Astrocyte (in vitro differentiated cells and primary cell): ENCODE measurements around the gene SAMD4A. TPM values are rescaled to one million over a fixed set of nuclear protein-coding genes. Genes with fewer than 3 reads are reported as not detected.

Source experiments
- DNase-seq: peaks from one replicate; pipeline ENCODE4 v3.0.0-alpha.2; 2010; ENCODE audit warnings: low read depth
- FAIRE-seq: peaks from 2 replicates; lab custom pipeline; 2011; peaks lifted over from hg19 to GRCh38; lab: Jason Lieb, UNC
- H2AFZ ChIP-seq: 2 replicates; pipeline ENCODE4 v1.6.0; 2012; ENCODE audit warnings: low read depth, low read length, inconsistent platforms
- H3K27ac ChIP-seq: 2 replicates; pipeline ENCODE4 v1.5.1; 2011; ENCODE audit warnings: low read depth, low read length, inconsistent platforms
- H3K27me3 ChIP-seq: 2 replicates; pipeline ENCODE4 v1.6.0; 2011; ENCODE audit warnings: low read length, inconsistent platforms; ENCODE audit not compliant: insufficient read depth
- H3K36me3 ChIP-seq: 2 replicates; pipeline ENCODE4 v1.5.1; 2011; ENCODE audit warnings: low read length, inconsistent platforms; ENCODE audit not compliant: insufficient read depth
- H3K4me1 ChIP-seq: 2 replicates; pipeline ENCODE4 v1.5.1; 2011; ENCODE audit warnings: low read length, inconsistent platforms; ENCODE audit not compliant: insufficient read depth
- H3K4me2 ChIP-seq: 2 replicates; pipeline ENCODE4 v1.6.0; 2012; ENCODE audit warnings: low read length, inconsistent platforms
- H3K4me3 ChIP-seq: 2 replicates; pipeline ENCODE4 v1.5.1; 2011; ENCODE audit warnings: low read depth, mild to moderate bottlenecking, low read length, inconsistent platforms; ENCODE audit not compliant: insufficient read depth
- H3K79me2 ChIP-seq: 2 replicates; pipeline ENCODE4 v1.6.0; 2012; ENCODE audit warnings: mild to moderate bottlenecking, low read length, inconsistent platforms; ENCODE audit not compliant: insufficient read depth
- H3K9ac ChIP-seq: 2 replicates; pipeline ENCODE4 v1.6.0; 2012; ENCODE audit warnings: mild to moderate bottlenecking, low read length, inconsistent platforms
- H3K9me3 ChIP-seq: 2 replicates; pipeline ENCODE4 v1.5.1; 2012; ENCODE audit warnings: low read depth, mild to moderate bottlenecking, low read length, inconsistent platforms; ENCODE audit not compliant: insufficient read depth
- H4K20me1 ChIP-seq: 2 replicates; pipeline ENCODE4 v1.6.0; 2012; ENCODE audit warnings: low read length, inconsistent platforms; ENCODE audit not compliant: insufficient read depth
- H3K27ac Mint-ChIP-seq: one replicate; pipeline ENCODE4 v1.8.0; 2021; ENCODE audit warnings: mild to moderate bottlenecking, mixed read lengths; ENCODE audit not compliant: unreplicated experiment
- H3K27me3 Mint-ChIP-seq: one replicate; pipeline ENCODE4 v1.8.0; 2021; ENCODE audit warnings: low read depth, mixed read lengths; ENCODE audit not compliant: unreplicated experiment
- H3K36me3 Mint-ChIP-seq: one replicate; pipeline ENCODE4 v1.8.0; 2021; ENCODE audit warnings: low read depth, mixed read lengths; ENCODE audit not compliant: unreplicated experiment
- H3K4me1 Mint-ChIP-seq: one replicate; pipeline ENCODE4 v1.8.0; 2021; ENCODE audit warnings: low read depth, mixed read lengths; ENCODE audit not compliant: unreplicated experiment
- H3K4me3 Mint-ChIP-seq: one replicate; pipeline ENCODE4 v1.8.0; 2021; ENCODE audit warnings: mild to moderate bottlenecking, moderate library complexity, mixed read lengths; ENCODE audit not compliant: unreplicated experiment
- H3K9me3 Mint-ChIP-seq: one replicate; pipeline ENCODE4 v1.8.0; 2021; ENCODE audit warnings: mild to moderate bottlenecking, mixed read lengths; ENCODE audit not compliant: unreplicated experiment
- EZH2 ChIP-seq: IDR thresholded peaks from 2 replicates; pipeline ENCODE4 v1.6.1; 2012; ENCODE audit warnings: mild to moderate bottlenecking, low read length, inconsistent platforms; ENCODE audit not compliant: insufficient read depth
- total RNA-seq: library from RNA; stranded (reverse); gene quantifications from 2 replicates; pipeline ENCODE4 v1.2.1, GENCODE V29; 2021
- TF ChIP-seq, protein P1 (sequence below): IDR thresholded peaks from 2 replicates; pipeline ENCODE4 v1.5.1; 2011; ENCODE audit warnings: low read depth, mild to moderate bottlenecking, inconsistent platforms, low read length, moderate library complexity; ENCODE audit not compliant: insufficient read depth

Gene SAMD4A
- total RNA-seq, 1 donor from 2014 or later: 68.2 TPM

DNA sequence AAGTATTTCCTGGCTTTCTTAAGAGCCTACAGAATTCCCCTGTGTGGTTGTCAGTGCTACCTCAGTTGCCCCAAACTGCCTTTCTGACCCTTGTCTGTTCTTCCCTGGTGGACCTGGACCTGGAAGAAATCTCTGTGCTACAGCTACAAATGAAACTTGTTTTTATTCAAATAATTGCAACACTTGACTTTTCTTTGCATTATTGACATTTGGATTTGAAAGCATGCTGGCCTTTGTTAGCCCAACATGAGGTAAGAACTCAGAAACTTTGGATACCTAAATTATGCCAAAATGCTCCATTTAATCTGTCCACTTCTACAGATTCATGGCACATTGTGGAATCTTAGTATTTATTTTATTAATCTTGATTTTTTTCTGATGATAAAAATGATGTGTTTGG is 142.9 kb downstream of the SAMD4A start:
- Histone ChIP-seq H2AFZ (no peak overlapping the region), H3K79me2 (peaks cover 18% of the 10 kb centered on the region), H3K4me1 (peaks cover 7% of the 10 kb centered on the region), H3K4me3 (no peak overlapping the region), H3K27me3 (no peaks in the 10 kb centered on the region), H3K4me2 (no peak overlapping the region), H3K27ac (no peak overlapping the region), H4K20me1 (peaks cover 40% of the 10 kb centered on the region), H3K9ac (no peak overlapping the region), H3K36me3 (no peaks in the 10 kb centered on the region), H3K9me3 (no peaks in the 10 kb centered on the region)
- no peak overlapping the region for H3K4me3 Mint-ChIP-seq
- H3K27me3 Mint-ChIP-seq: no peaks in the 10 kb centered on the region
- peaks cover 19% of the 10 kb centered on the region for H3K4me1 Mint-ChIP-seq
- no peak for TF ChIP-seq EZH2
- TF ChIP-seq, protein P1, sequence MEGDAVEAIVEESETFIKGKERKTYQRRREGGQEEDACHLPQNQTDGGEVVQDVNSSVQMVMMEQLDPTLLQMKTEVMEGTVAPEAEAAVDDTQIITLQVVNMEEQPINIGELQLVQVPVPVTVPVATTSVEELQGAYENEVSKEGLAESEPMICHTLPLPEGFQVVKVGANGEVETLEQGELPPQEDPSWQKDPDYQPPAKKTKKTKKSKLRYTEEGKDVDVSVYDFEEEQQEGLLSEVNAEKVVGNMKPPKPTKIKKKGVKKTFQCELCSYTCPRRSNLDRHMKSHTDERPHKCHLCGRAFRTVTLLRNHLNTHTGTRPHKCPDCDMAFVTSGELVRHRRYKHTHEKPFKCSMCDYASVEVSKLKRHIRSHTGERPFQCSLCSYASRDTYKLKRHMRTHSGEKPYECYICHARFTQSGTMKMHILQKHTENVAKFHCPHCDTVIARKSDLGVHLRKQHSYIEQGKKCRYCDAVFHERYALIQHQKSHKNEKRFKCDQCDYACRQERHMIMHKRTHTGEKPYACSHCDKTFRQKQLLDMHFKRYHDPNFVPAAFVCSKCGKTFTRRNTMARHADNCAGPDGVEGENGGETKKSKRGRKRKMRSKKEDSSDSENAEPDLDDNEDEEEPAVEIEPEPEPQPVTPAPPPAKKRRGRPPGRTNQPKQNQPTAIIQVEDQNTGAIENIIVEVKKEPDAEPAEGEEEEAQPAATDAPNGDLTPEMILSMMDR: no peak
- no peak overlapping the region for H3K27ac Mint-ChIP-seq
- H3K36me3 Mint-ChIP-seq: peaks cover 2% of the 10 kb centered on the region
- no peaks in the 10 kb centered on the region for H3K9me3 Mint-ChIP-seq
- DNase-seq (no peak), FAIRE-seq (no peak)

DNA sequence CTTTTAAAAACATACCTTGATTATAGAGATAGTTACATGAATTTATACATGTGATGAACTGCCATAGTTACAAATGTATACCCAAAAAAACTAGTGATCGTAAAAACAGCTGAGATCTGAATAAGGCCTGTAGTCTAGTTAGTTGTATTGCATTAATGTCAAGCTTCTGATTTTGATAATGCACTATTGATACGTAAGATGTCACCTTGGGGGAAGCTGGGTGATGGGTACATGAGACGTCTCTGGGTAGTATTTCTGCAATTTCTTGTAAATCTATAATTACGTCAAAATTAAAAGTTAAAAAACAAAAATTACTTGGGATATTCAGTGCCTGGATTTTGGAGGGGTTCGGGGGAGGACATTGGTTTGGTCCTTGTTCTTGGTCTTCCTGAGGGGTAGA is 144.4 kb downstream of the SAMD4A start:
- Histone ChIP-seq H3K27ac (no peak overlapping the region), H3K4me1 (peaks cover 7% of the 10 kb centered on the region), H3K9me3 (no peaks in the 10 kb centered on the region), H3K4me2 (no peak overlapping the region), H3K79me2 (peaks cover 18% of the 10 kb centered on the region), H2AFZ (no peak overlapping the region), H3K4me3 (no peak overlapping the region), H3K36me3 (no peaks in the 10 kb centered on the region), H3K9ac (no peak overlapping the region), H3K27me3 (no peaks in the 10 kb centered on the region), H4K20me1 (peaks cover 40% of the 10 kb centered on the region)
- Mint-ChIP-seq H3K27me3 (no peaks in the 10 kb centered on the region), H3K9me3 (no peaks in the 10 kb centered on the region), H3K4me1 (peaks cover 31% of the 10 kb centered on the region), H3K36me3 (peaks cover 3% of the 10 kb centered on the region), H3K4me3 (no peak overlapping the region), H3K27ac (no peak overlapping the region)
- DNase-seq (no peak), FAIRE-seq (no peak)
- TF ChIP-seq, protein P1: no peak
- TF ChIP-seq EZH2: no peak

DNA sequence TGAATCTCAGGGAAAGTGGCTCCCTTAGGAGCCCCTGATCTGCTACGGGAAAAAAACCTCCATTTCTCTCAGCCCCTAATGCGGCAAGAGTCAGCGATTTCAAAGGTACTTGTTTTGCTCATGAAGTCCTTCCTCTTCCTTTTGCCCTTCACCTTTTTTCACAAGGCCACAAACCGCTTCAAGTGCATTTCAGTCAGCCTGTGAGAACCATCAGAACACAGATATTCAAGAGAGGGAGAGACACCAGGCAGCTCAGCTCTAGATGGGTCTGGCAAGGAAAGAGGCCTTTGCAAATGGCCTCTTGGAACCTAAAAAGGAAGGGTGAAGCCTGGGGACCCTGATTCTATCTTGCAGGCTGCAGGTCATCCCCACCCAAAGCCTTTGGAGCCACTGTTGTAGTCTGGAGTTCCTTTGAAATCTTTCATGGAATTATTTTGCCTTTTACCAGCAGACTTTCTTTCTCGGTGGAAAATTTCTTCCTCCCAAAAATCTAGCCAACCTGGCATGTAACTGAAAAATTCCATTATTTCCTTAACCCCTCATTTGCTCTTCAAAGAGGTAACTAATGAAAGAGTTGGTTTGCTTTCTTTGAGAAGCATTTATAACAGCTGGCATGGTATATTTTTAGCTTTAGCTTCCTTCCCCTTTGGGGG is 145.0 kb downstream of the SAMD4A start:
- peaks cover 35% of the 10 kb centered on the region for H4K20me1 ChIP-seq
- no peak overlapping the region for H3K27ac ChIP-seq
- DNase-seq: no peak

More for the DNA sequence above, 145.0 kb downstream of the SAMD4A start:
- Histone ChIP-seq H3K4me1 (peaks cover 7% of the 10 kb centered on the region), H3K36me3 (no peaks in the 10 kb centered on the region), H3K9me3 (no peaks in the 10 kb centered on the region), H3K9ac (no peak overlapping the region), H3K4me2 (peak overlapping the region; percentile 11), H3K79me2 (peaks cover 16% of the 10 kb centered on the region), H3K27me3 (no peaks in the 10 kb centered on the region), H2AFZ (no peak overlapping the region), H3K4me3 (no peak overlapping the region)
- Mint-ChIP-seq H3K36me3 (peaks cover 3% of the 10 kb centered on the region), H3K4me3 (no peak overlapping the region), H3K4me1 (peaks cover 37% of the 10 kb centered on the region), H3K27ac (no peak overlapping the region), H3K27me3 (no peaks in the 10 kb centered on the region), H3K9me3 (no peaks in the 10 kb centered on the region)
- TF ChIP-seq, protein P1: no peak
- TF ChIP-seq EZH2: no peak
- FAIRE-seq: no peak
